ENCODE results near the gene FHIT.
"Not testable (repeated sequence)": the region's sequence is repeated elsewhere in the genome, so short reads cannot be mapped to it uniquely, and the experiment has no call there.

FHIT gene

DNA sequence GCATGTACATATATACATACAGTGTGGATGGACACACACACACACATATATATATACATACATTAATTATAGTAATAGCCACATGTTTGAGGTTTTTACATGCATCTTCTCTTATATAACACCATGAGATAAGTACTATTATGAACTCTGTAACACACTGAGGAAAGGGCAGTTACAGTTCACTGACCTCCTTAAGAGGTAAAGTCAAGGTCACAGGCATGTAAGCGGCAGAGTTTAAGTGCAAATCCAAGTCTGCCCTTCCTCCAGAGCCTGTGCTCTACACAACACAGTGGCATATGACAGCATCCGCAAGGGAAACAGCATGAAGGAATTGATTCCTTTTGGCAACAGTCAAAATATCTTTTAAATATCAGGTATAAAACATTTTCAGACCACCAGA, 26.4 kb downstream of the FHIT start:
- no peak for DNase-seq

DNA sequence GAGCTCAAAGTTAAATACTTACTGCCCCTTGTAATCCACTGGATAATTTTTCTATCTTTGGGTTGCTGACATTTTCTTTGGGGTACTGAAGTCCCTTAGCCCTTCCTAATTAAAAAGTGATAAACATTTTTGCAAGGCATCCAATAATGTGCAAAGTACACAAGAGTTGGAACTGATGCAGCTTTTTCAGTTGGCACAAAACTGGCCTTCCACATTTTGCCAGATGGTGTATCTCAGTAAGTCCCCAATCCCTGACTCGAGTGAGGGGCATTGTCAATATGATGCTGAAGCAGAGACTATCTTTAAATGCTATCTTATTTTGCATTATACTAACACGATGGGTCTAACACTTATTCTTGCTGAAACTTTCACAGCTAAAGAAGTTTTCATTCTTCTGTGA, 27.8 kb downstream of the FHIT start:
- no peak for DNase-seq

- no peak for DNase-seq
Measured at GRCh38 chr3:61222467-61222866, 28.8 kb downstream of the FHIT start.

DNA sequence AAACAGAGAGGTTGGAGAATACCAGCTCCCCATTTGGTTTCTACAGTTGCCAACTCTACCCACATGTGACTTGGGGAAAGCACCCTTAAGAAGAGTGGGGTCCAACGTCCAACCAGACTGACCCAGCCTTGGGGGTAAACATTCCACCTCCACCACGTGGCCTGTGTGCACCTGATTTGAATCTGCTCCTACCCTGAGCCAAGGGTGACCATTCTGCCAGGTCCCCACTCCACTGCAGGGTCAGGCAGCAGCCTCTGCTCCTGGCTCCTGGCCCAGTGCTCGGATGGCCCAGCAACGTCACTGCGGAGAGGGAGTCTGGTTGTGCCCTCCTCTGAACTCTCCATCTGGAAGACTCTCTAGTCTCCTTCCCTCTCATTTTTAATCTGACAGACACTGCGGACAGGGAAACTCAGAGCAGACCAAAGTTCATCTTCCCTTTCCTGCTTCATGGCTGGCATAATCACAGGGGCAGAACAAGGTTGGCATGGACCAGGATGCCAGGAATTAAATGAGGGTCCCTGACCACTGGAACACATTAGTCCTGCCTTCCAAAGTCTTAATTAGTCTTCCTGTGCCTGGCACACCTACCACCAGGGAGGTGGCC, 29.4 kb downstream of the FHIT start:
- DNase-seq, result no peak

GRCh38 chr3:61218504-61218903, 32.7 kb downstream of the FHIT start:
- no peak for DNase-seq

- not testable (repeated sequence) for DNase-seq
Measured at GRCh38 chr3:61216171-61216570, 35.1 kb downstream of the FHIT start.

GRCh38 chr3:61202086-61202485, 49.2 kb downstream of the FHIT start:
- DNase-seq, result no peak

- DNase-seq, result no peak
Measured at GRCh38 chr3:61201071-61201470, 50.2 kb downstream of the FHIT start.

DNA sequence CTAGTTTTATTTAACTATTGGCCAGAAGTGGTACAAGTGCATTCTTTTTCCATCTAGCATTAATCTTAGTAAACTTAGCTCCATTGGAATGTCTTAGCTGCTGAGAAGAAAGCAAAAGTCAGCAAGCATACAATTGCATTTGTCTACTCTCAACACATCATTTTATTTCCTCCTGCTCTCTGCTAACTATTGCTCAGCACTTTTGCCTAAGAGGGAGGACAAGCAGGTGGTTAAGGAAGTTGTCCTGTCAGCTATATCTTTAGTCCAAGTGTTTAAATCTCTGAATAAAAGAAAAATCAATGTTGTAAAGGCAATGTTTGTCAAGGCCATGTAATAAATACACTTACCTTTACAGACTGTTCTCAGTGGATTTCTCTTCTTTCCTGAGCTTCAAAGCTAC, 51.0 kb downstream of the FHIT start:
- no peak for DNase-seq

DNA sequence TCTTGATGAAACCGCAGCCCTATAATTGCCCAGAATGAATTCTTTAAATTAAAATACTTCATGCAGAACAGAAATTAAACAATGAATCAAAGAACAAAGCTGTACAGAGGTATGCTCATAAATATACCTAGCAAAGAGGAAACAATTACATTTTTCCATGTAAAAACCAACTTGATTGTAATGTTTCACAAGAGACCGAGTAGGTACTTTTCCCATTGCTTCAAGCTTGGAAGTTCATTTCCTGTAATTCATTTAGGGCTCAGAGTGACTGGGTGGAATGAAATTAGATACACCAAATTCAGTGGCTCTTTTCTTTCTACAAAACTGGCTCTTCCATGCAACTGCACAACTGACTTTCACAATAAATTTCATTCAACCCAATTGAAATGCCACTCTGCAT, 51.4 kb downstream of the FHIT start:
- no peak for DNase-seq

DNA sequence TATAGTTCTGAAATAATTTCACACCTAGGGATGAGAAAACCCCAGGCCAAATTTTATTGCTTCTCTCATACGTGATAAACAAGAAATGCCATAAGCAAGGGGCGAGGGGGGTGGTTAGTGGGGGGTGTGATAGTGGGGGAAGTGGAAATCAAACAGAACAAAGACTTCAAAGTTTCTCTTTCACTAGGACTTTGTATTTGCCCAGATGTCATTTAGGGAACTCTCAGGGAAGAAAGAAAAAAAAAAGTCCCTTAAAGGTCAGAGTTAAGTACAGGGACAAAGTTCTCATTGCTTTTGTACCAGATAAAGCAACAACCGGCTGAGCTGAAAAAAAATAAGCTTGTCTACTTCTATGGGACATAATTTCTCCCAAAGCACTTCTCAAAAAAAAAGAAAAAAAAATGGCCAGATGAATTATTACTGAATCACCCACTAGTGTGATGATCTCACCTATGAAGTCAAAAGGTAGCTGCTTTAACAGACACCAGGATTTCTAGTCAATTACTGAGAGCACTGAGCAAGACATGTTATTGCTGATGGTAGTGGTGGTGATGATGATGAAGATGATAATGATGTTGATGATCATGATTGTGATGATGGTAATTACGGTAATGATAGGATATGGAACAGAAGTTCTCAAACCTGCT, 56.2 kb downstream of the FHIT start:
- no peak for DNase-seq

DNA sequence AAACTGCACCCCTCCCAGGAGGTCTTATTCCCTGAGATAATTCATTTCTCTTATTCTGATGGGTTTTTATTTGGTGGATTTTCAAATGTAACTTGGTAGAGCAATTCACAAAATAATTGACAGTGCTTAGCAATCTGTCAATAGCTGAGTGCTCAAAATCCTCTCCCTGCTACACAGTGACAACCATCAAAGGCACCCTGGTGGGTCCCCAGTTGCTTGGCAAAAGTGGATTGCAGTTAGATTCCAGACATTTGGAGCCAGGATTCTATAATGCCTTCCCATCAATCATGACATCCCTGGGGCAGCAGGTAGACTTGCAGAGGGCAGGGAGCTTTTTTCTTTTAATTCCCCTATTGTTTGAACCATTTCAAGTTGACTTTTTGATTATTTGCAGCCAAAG, 59.0 kb downstream of the FHIT start:
- DNase-seq, result no peak

DNA sequence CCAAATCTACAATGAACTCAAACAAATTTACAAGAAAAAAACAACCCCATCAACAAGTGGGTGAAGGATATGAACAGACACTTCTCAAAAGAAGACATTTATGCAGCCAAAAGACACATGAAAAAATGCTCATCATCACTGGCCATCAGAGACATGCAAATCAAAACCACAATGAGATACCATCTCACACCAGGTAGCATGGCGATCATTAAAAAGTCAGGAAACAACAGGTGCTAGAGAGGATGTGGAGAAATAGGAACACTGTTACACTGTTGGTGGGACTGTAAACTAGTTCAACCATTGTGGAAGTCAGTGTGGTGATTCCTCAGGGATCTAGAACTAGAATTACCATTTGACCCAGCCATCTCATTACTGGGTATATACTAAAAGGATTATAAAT, 61.0 kb downstream of the FHIT start:
- not testable (repeated sequence) for DNase-seq

DNA sequence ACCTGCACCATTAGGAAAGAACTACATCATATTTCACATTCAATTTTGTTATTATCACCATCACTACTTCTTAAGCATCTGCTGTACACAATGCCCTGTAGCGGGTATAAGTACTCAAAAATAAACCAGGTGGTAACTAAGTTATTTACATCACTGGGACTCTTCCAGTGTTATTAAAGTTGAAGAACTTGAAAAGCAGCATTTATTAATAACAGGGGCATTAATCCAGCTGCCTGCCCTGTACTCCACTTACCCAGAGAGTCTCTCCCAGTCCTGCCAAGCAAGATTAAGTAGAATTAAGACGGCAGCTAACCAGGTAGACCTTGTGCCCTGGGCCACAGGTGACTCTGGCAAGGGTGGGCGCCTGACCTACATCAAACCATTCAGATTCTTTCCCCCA, 65.2 kb downstream of the FHIT start:
- DNase-seq, result no peak

DNA sequence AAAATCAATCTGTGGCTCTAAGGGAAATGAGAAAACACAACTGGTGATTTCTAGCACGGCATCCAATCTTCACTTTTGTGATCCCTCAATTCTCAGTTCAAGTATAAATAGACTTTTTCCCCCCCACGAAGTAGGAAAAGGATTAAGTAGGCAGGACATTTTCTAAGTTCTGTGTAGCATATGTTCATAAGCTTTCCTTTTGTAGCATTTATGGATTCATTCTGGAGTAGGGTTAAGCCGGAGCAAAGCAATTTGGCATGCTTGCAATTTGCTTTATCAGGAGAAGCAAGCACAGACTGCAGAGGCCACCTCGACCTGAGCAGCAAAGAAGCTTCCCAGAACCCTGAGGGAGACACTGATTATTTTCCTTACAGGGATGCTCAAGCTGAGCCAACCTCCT, 66.3 kb downstream of the FHIT start:
- no peak for DNase-seq

- DNase-seq, result no peak
Measured at GRCh38 chr3:61182662-61183061, 68.6 kb downstream of the FHIT start.

GRCh38 chr3:61181874-61182273, 69.4 kb downstream of the FHIT start:
- DNase-seq, result no peak

DNA sequence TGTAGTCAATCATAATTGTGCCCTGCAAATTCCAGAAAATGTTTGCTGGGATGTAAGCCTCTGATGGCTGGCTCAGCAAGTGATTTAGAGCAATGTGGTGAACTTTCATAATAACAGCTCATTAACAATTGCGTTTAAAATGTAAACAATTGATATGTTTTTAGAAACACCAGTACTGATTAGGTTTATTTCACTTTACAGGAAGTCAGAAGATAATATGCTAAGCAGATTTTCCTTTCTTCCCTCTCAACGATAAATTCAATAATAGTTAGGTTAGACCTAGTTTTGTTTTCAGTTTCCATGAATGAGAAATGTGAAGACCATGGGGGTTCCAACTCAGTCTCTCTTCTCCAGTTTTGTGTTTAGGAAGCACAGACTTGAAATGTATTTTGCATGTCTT, 71.0 kb downstream of the FHIT start:
- DNase-seq, result no peak

GRCh38 chr3:61178167-61178566, 73.1 kb downstream of the FHIT start:
- no peak for DNase-seq

- DNase-seq, result no peak
Measured at GRCh38 chr3:61177450-61177849, 73.8 kb downstream of the FHIT start.

DNA sequence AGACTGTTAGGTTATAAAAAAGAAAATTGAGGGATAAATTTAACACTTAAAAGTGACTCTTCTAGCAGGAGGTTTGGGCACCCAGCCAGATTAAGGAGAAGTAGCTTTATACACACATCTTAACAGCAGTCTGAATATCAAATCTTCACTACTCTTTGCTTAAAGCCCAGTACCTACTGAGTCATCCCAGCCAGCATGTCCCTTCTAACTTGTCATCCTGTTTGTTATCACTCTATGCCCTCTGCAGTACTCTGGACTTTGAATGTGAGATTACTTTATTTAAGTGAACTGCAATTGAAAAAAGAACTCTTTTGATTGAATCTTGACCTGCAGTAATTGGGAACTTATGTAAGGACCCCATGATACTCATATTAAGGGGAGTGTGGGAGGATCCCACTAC, 77.6 kb downstream of the FHIT start:
- no peak for DNase-seq

GRCh38 chr3:61172684-61173083, 78.6 kb downstream of the FHIT start:
- DNase-seq, result no peak

DNA sequence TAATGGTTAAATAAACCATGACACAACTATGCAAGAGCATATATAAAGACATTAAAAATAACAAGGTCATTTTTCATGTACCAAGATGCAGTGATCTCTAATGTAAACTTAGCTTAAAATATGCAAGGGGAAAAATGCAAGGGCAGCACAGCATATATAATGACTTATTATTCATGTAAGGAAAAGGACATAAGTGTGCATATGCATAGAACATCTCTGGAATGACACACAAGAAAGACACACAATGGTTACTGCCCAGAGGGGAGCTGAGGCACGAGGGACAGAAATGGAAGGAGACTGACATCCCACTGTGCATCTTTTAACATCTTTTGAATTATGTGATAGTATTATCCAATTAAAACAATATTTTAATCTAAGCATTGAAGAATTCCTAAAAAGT, 79.0 kb downstream of the FHIT start:
- no peak for DNase-seq

DNA sequence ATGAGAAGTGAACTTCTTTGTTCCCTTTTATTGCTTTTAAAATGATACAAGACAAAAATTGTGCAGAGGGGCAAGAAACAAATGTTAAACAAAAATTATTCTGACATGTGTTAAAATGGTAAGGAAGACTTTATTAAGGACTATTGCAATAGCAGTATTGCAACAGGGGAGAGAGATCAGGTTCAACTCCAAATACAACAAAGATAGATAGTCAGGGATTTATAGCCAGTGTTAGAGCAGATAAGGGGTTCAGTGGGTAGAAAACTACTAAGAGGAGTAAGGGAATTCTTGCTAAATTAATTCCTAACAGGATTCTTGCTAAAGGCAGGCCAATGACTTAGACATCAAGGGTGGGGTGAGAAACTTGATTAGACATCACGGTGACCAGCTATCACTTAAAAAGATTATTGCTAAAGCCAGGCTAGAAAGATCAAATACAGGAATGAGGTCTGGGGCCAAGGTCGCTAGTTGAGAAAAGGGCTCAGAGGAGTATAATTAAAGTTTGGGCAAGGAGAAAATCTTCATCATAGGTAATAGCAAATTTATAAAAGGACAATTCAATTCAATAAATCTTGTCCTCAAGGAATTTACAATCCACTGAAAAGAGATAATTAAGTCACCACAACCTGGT, 81.5 kb downstream of the FHIT start:
- DNase-seq, result no peak

- DNase-seq, result no peak
Measured at GRCh38 chr3:61168286-61168685, 83.0 kb downstream of the FHIT start.

Measured in NCI-H1694 (cell line).